ENCODE measurements around the gene PSME2. TPM values are rescaled to one million over a fixed set of nuclear protein-coding genes. Genes with fewer than 3 reads are reported as not detected.

PSME2 gene
- total and polyA plus RNA-seq, 2 of the 13 experiments (the other 11 are each of a cell fraction or from before 2014, with no cell fraction given): 332 to 716 TPM

DNA sequence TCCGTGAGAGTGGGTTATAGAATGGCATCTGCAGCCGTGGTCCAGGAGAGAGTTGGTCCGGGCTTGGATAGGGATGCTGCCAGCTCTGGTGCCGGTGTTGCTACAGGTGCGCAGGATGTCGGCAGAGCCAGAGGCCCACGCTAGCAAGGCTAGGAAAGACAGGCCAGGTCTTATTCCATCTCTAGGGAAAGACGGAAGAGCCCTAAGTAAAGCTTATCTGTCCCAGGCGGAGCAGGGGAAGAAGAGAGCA is 10.9 kb downstream of the PSME2 start (continued):
- TF ChIP-seq, protein P1, sequence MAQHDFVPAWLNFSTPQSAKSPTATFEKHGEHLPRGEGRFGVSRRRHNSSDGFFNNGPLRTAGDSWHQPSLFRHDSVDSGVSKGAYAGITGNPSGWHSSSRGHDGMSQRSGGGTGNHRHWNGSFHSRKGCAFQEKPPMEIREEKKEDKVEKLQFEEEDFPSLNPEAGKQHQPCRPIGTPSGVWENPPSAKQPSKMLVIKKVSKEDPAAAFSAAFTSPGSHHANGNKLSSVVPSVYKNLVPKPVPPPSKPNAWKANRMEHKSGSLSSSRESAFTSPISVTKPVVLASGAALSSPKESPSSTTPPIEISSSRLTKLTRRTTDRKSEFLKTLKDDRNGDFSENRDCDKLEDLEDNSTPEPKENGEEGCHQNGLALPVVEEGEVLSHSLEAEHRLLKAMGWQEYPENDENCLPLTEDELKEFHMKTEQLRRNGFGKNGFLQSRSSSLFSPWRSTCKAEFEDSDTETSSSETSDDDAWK (CRISPR knock-in tag; IDR thresholded peaks at IDR 0.05): no peak
- TF ChIP-seq AHR (CRISPR knock-in tag; IDR thresholded peaks at IDR 0.05) (no peak), ZNF567 (CRISPR knock-in tag; IDR thresholded peaks at IDR 0.05; ENCODE audit: borderline replicate concordance) (peak; percentile 77; the same call in 1 of the 2 replicates), ZNF224 (CRISPR knock-in tag; IDR thresholded peaks at IDR 0.05) (no peak), YY1 (IDR thresholded peaks at IDR 0.05; ENCODE audit: insufficient read depth, insufficient replicate concordance, low read depth, low read length) (no peak), TEAD2 (CRISPR knock-in tag; IDR thresholded peaks at IDR 0.05) (no peak), ZNF607 (CRISPR knock-in tag; IDR thresholded peaks at IDR 0.05; ENCODE audit: borderline replicate concordance) (no peak), XBP1 (CRISPR knock-in tag; IDR thresholded peaks at IDR 0.05) (no peak), ZMAT5 (CRISPR knock-in tag; IDR thresholded peaks at IDR 0.05; ENCODE audit: borderline replicate concordance, low read depth) (no peak), HOXA5 (CRISPR knock-in tag; IDR thresholded peaks at IDR 0.05) (peak; percentile 19; the same call in 1 of the 2 replicates), DNMT1 (CRISPR knock-in tag; IDR thresholded peaks at IDR 0.05) (peak; percentile 72), ZNF772 (CRISPR knock-in tag; IDR thresholded peaks at IDR 0.05) (no peak), ZNF605 (CRISPR knock-in tag; IDR thresholded peaks at IDR 0.05) (no peak), ZNF275 (CRISPR knock-in tag; IDR thresholded peaks at IDR 0.05; ENCODE audit: borderline replicate concordance) (peak; percentile 43; the same call in 1 of the 2 replicates), SIX1 (CRISPR knock-in tag; IDR thresholded peaks at IDR 0.05; ENCODE audit: borderline replicate concordance) (0 out of 2 replicates have a peak, but pooled peaks have one; percentile 1), MAF1 (CRISPR knock-in tag; IDR thresholded peaks at IDR 0.05; ENCODE audit: borderline replicate concordance) (no peak), ZNF354B (CRISPR knock-in tag; IDR thresholded peaks at IDR 0.05) (no peak), SP4 (CRISPR knock-in tag; IDR thresholded peaks at IDR 0.05) (no peak), ZNF703 (CRISPR knock-in tag; IDR thresholded peaks at IDR 0.05; ENCODE audit: borderline replicate concordance) (no peak), MXD3 (CRISPR knock-in tag; IDR thresholded peaks at IDR 0.05) (no peak), ZNF256 (CRISPR knock-in tag; conservative IDR thresholded peaks at IDR 0.05) (no peak), CENPT (CRISPR knock-in tag; IDR thresholded peaks at IDR 0.05; ENCODE audit: low read depth) (0 out of 2 replicates have a peak, but pooled peaks have one; percentile 24), PITX1 (CRISPR knock-in tag; IDR thresholded peaks at IDR 0.05) (peak; percentile 80)
- TF ChIP-seq, protein P2, sequence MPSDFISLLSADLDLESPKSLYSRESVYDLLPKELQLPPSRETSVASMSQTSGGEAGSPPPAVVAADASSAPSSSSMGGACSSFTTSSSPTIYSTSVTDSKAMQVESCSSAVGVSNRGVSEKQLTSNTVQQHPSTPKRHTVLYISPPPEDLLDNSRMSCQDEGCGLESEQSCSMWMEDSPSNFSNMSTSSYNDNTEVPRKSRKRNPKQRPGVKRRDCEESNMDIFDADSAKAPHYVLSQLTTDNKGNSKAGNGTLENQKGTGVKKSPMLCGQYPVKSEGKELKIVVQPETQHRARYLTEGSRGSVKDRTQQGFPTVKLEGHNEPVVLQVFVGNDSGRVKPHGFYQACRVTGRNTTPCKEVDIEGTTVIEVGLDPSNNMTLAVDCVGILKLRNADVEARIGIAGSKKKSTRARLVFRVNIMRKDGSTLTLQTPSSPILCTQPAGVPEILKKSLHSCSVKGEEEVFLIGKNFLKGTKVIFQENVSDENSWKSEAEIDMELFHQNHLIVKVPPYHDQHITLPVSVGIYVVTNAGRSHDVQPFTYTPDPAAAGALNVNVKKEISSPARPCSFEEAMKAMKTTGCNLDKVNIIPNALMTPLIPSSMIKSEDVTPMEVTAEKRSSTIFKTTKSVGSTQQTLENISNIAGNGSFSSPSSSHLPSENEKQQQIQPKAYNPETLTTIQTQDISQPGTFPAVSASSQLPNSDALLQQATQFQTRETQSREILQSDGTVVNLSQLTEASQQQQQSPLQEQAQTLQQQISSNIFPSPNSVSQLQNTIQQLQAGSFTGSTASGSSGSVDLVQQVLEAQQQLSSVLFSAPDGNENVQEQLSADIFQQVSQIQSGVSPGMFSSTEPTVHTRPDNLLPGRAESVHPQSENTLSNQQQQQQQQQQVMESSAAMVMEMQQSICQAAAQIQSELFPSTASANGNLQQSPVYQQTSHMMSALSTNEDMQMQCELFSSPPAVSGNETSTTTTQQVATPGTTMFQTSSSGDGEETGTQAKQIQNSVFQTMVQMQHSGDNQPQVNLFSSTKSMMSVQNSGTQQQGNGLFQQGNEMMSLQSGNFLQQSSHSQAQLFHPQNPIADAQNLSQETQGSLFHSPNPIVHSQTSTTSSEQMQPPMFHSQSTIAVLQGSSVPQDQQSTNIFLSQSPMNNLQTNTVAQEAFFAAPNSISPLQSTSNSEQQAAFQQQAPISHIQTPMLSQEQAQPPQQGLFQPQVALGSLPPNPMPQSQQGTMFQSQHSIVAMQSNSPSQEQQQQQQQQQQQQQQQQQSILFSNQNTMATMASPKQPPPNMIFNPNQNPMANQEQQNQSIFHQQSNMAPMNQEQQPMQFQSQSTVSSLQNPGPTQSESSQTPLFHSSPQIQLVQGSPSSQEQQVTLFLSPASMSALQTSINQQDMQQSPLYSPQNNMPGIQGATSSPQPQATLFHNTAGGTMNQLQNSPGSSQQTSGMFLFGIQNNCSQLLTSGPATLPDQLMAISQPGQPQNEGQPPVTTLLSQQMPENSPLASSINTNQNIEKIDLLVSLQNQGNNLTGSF (CRISPR knock-in tag; IDR thresholded peaks at IDR 0.05): peak; percentile 62; the same call in 1 of the 2 replicates
